Amniotic epithelial cell (primary cell): ENCODE measurements around the gene MAG.
A peak's percentile ranks its signal among the peaks of the same experiment; 100 is the strongest.

ENCODE experiments used
- DNase-seq: peaks from one replicate; pipeline ENCODE4 v3.0.0-alpha.2; 2010; ENCODE audit warnings: low read depth

The MAG gene

GRCh38 chr19:35299523-35300338 is 7.8 kb downstream of the MAG start:
- no peak for DNase-seq

GRCh38 chr19:35300339-35300649 is 8.3 kb downstream of the MAG start:
- DNase-seq: no peak

- DNase-seq: no peak
Observed at GRCh38 chr19:35301961-35302360, 10.0 kb downstream of the MAG start.

- DNase-seq: no peak
Observed at GRCh38 chr19:35302446-35302845, 10.5 kb downstream of the MAG start.

- no peak for DNase-seq
Observed at GRCh38 chr19:35303357-35303915, 11.5 kb downstream of the MAG start.

- no peak for DNase-seq
Observed at GRCh38 chr19:35304036-35304435, 12.1 kb downstream of the MAG start.

GRCh38 chr19:35305181-35305580 is 13.2 kb downstream of the MAG start:
- DNase-seq: no peak

GRCh38 chr19:35306473-35307246 is 14.7 kb downstream of the MAG start:
- no peak for DNase-seq

GRCh38 chr19:35307931-35308330 is 16.0 kb downstream of the MAG start:
- no peak for DNase-seq

- DNase-seq: no peak
Observed at GRCh38 chr19:35308910-35309309, 16.9 kb downstream of the MAG start.

- peak; percentile 98 for DNase-seq
Observed at GRCh38 chr19:35309481-35310279, 17.7 kb downstream of the MAG start.

- no peak for DNase-seq
Observed at GRCh38 chr19:35310331-35310730, 18.4 kb downstream of the MAG start.

GRCh38 chr19:35310811-35311465 is 19.0 kb downstream of the MAG start:
- no peak for DNase-seq

GRCh38 chr19:35311901-35312665 is 20.1 kb downstream of the MAG start:
- DNase-seq: no peak

- DNase-seq: no peak
Observed at GRCh38 chr19:35313587-35313986, 21.6 kb downstream of the MAG start.

GRCh38 chr19:35314031-35314430 is 22.1 kb downstream of the MAG start:
- DNase-seq: no peak

GRCh38 chr19:35314858-35315470 is 23.0 kb downstream of the MAG start:
- no peak for DNase-seq

GRCh38 chr19:35315883-35316282 is 23.9 kb downstream of the MAG start:
- DNase-seq: no peak

- no peak for DNase-seq
Observed at GRCh38 chr19:35316560-35316959, 24.6 kb downstream of the MAG start.

GRCh38 chr19:35317464-35318043 is 25.6 kb downstream of the MAG start:
- no peak for DNase-seq
